Peyer's patch (tissue), 4 donors: ENCODE results near the gene CLRN3. TPM values are rescaled to one million over a fixed set of nuclear protein-coding genes. Genes with fewer than 3 reads are reported as not detected.

Source experiments
- DNase-seq, 3 donors: peaks; one replicate each; pipeline ENCODE4 v3.0.0-alpha.2; 2017 to 2019
- H3K27ac ChIP-seq, 4 donors: fragments of 200-600 bp; sonication (generic); one replicate each; pipeline ENCODE4 v1.5.1; 2016 to 2019
- H3K27me3 ChIP-seq, 2 donors: fragments of 200-600 bp; sonication (generic); one replicate each; pipeline ENCODE4 v1.5.1; 2019
- H3K36me3 ChIP-seq, 3 donors: fragments of 200-600 bp; sonication (generic); one replicate each; pipeline ENCODE4 v1.5.1; 2016 to 2019
- H3K4me1 ChIP-seq, 4 donors: fragments of 200-600 bp; sonication (generic); one replicate each; pipeline ENCODE4 v1.5.1; 2016 to 2019
- H3K4me3 ChIP-seq, 4 donors: fragments of 200-600 bp; sonication (generic); 1 replicate in 3 of 4; 2 replicates in 1 of 4; pipeline ENCODE4 v1.5.1; 2016 to 2019; ENCODE audit warnings: mild to moderate bottlenecking in 1 of 4
- H3K9me3 ChIP-seq, 4 donors: fragments of 200-600 bp; sonication (generic); one replicate each; pipeline ENCODE4 v1.5.1; 2016 to 2019; ENCODE audit warnings: mild to moderate bottlenecking in 1 of 4
- CTCF ChIP-seq, 6 experiments: fragments of 450-650 bp in 4 of 6; fragments of 200-600 bp in 2 of 6; sonication (generic) in 1 of 6; IDR thresholded peaks; one replicate each; pipeline ENCODE4 v1.5.1; 2017 to 2019; ENCODE audit warnings: antibody characterized with exemption in 6 of 6, mild to moderate bottlenecking in 3 of 6, moderate library complexity in 1 of 6
- POLR2A ChIP-seq, 2 donors: fragments of 450-650 bp; IDR thresholded peaks; one replicate each; pipeline ENCODE4 v1.5.1; 2017; ENCODE audit warnings: antibody characterized with exemption in 2 of 2, mild to moderate bottlenecking in 2 of 2, moderate library complexity in 2 of 2
- total RNA-seq, 4 donors: library from RNA; depleted of rRNA; stranded (reverse); fragments of >200 nt; gene quantifications; one replicate each; pipeline ENCODE4 v1.1.0, GENCODE V29; 2016

CLRN3 gene
- total RNA-seq, 4 donors from 2014 or later, result 7.4 to 215 (median 109) TPM

DNA sequence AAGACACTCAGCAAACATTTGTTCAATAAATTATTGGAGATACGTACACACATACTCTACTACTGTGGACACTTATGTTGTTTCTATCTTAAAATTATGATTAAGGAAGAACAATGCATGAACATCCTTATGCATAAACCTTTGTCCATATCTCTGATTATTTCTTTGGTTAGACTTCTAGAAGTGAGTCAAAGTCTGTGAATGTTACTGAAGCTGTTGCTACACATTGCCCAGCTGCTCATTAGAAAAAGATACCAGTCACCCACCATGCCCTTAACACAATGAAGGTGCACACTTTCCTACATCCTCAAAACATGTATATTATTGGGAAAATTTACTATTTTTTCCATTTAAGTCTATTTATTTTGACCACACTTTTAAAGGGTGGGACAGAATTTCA lies 1.4 kb upstream of the CLRN3 start:
- no peak overlapping the region for H3K27ac ChIP-seq

GRCh38 chr10:127890832-127891334 lies 1.9 kb downstream of the CLRN3 start:
- peaks cover 0 to 18% (median 2%) of the 10 kb centered on the region in 4 donors for H3K4me1 ChIP-seq
- TF ChIP-seq POLR2A (IDR thresholded peaks at IDR 0.05) (no peak), CTCF (IDR thresholded peaks at IDR 0.05) (no peak)
- no peaks in the 10 kb centered on the region for H3K27me3 ChIP-seq
- H3K27ac ChIP-seq, result peak overlapping the region in 3 of 4 donors; percentile 76 to 93 (median 88)
- no peaks in the 10 kb centered on the region for H3K9me3 ChIP-seq
- no peaks in the 10 kb centered on the region for H3K36me3 ChIP-seq
- H3K4me3 ChIP-seq, result peak overlapping the region in 3 of 4 donors; percentile 19 to 50 (median 48)
- DNase-seq, result peak in 2 of 3 donors; percentile 10 to 47

More for the DNA sequence above, 1.4 kb upstream of the CLRN3 start:
- TF ChIP-seq POLR2A (IDR thresholded peaks at IDR 0.05), result no peak
- TF ChIP-seq CTCF (IDR thresholded peaks at IDR 0.05), result no peak
- Histone ChIP-seq H3K4me1 (no peaks in the 10 kb centered on the region), H3K27me3 (no peaks in the 10 kb centered on the region), H3K36me3 (no peaks in the 10 kb centered on the region), H3K9me3 (no peaks in the 10 kb centered on the region), H3K4me3 (no peak overlapping the region)
- no peak for DNase-seq

GRCh38 chr10:127890216-127890615 lies 2.5 kb downstream of the CLRN3 start:
- TF ChIP-seq POLR2A (IDR thresholded peaks at IDR 0.05) (no peak), CTCF (IDR thresholded peaks at IDR 0.05) (no peak)
- no peaks in the 10 kb centered on the region for H3K9me3 ChIP-seq
- H3K36me3 ChIP-seq, result no peaks in the 10 kb centered on the region
- H3K27ac ChIP-seq, result peak overlapping the region in 3 of 4 donors; percentile 76 to 93 (median 88)
- H3K4me3 ChIP-seq, result peak overlapping the region in 3 of 4 donors; percentile 19 to 50 (median 48)
- H3K4me1 ChIP-seq, result peaks cover 0 to 25% (median 2%) of the 10 kb centered on the region in 4 donors
- H3K27me3 ChIP-seq, result no peaks in the 10 kb centered on the region
- peak in 1 of 3 donors; percentile 2 for DNase-seq

DNA sequence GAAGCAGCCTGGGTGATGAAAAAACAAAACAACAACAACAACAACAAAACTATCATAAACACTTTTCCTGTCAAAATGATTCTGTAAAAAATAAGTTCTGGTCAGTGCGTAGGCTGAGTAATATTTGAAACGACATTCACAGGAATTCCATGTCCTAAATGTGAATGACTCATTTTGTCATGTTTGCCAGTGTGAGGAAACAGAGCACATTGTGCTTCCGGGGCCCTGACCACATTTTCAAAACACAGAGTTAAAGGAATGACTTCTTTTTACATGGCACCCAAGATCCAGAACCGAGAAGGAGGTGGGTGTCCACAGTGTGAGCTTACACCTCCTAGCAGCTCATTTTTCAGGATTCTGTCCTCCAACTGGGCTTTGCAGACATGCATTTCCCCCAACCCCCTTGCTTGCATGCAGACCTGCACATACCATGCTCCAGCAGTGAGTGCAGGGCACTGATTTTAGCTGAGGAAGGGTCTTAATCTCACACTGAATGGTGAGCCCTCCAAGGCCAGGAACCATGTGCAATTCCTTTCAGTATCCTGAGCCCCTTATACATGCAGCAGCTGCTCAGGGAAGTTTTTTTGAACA lies 3.0 kb downstream of the CLRN3 start:
- TF ChIP-seq CTCF (IDR thresholded peaks at IDR 0.05) (no peak), POLR2A (IDR thresholded peaks at IDR 0.05) (no peak)
- no peaks in the 10 kb centered on the region for H3K27me3 ChIP-seq
- peak in 1 of 3 donors; percentile 9 for DNase-seq
- peak overlapping the region in 3 of 4 donors; percentile 76 to 93 (median 88) for H3K27ac ChIP-seq
- peaks cover 0 to 29% (median 2%) of the 10 kb centered on the region in 4 donors for H3K4me1 ChIP-seq
- H3K4me3 ChIP-seq, result peak overlapping the region in 3 of 4 donors; percentile 19 to 50 (median 48)
- no peaks in the 10 kb centered on the region for H3K36me3 ChIP-seq
- no peaks in the 10 kb centered on the region for H3K9me3 ChIP-seq

GRCh38 chr10:127888521-127889312 lies 4.0 kb downstream of the CLRN3 start:
- no peak for TF ChIP-seq CTCF (IDR thresholded peaks at IDR 0.05)
- TF ChIP-seq POLR2A (IDR thresholded peaks at IDR 0.05), result peak; percentile 96
- H3K4me3 ChIP-seq, result peak overlapping the region in 2 of 4 donors; percentile 48 to 50
- peak overlapping the region in 3 of 4 donors; percentile 76 to 93 (median 88) for H3K27ac ChIP-seq
- H3K36me3 ChIP-seq, result peaks cover 0 to 6% (median 0%) of the 10 kb centered on the region in 3 donors
- no peaks in the 10 kb centered on the region for H3K9me3 ChIP-seq
- H3K4me1 ChIP-seq, result peaks cover 0 to 36% (median 2%) of the 10 kb centered on the region in 4 donors
- peak in 2 of 3 donors; percentile 76 to 83 for DNase-seq
- no peaks in the 10 kb centered on the region for H3K27me3 ChIP-seq
